GM12878 (cell line): ENCODE data around the gene FBLN5. TPM values are rescaled to one million over a fixed set of nuclear protein-coding genes. Genes with fewer than 3 reads are reported as not detected.
A peak's percentile ranks its signal among the peaks of the same experiment; 100 is the strongest.

ENCODE experiments used
- PAX5 ChIP-seq: IDR thresholded peaks from 2 replicates; pipeline ENCODE4 v1.6.1; 2011; ENCODE audit warnings: low read depth, low read length, borderline replicate concordance
- RUNX3 ChIP-seq: IDR thresholded peaks from 2 replicates; pipeline ENCODE4 v1.6.1; 2012; ENCODE audit warnings: low read length, inconsistent platforms
- SRF ChIP-seq, 2 experiments: IDR thresholded peaks; 2 replicates each; pipeline ENCODE4 v1.6.1; 2011; ENCODE audit warnings: low read depth in 2 of 2, low read length in 2 of 2, mild to moderate bottlenecking in 1 of 2, moderate library complexity in 1 of 2
- YY1 ChIP-seq: IDR thresholded peaks from 2 replicates; pipeline ENCODE4 v1.6.1; 2011; ENCODE audit warnings: low read depth, mild to moderate bottlenecking, low read length
- ZBTB11 ChIP-seq: fragments of 450-650 bp; formaldehyde crosslinking; IDR thresholded peaks from 2 replicates; pipeline ENCODE4 v1.5.0; 2022; ENCODE audit warnings: mild to moderate bottlenecking, missing genetic modification characterization
- ZNF687 ChIP-seq: fragments of 450-650 bp; IDR thresholded peaks from 2 replicates; pipeline ENCODE4 v1.6.1; 2017; ENCODE audit warnings: mild to moderate bottlenecking, moderate library complexity
- polyA plus RNA-seq, 11 experiments: library from polyadenylated mRNA; depleted of rRNA in 4 of 11; unstranded in 6 of 11; stranded (reverse) in 5 of 11; fragments of >200 nt; fragmentation: Nextera tagmentation in 4 of 11; fragmentation: Illumina TruSeq in 1 of 11; extraction: Ambion mirVana in 4 of 11; extraction: Trizol in 1 of 11; gene quantifications; 1 replicate in 1 of 11; 2 replicates in 10 of 11; pipeline versions ENCODE4 v1.2.1 to v1.2.3, GENCODE V29; 2011 to 2016; ENCODE audit warnings: inconsistent platforms in 2 of 11, missing spikeins in 2 of 11, low read depth in 1 of 11
- total RNA-seq, 4 experiments: library from RNA; depleted of rRNA in 3 of 4; stranded (reverse); fragments of >200 nt in 3 of 4; fragmentation: Illumina TruSeq in 1 of 4; extraction: Trizol in 1 of 4; gene quantifications; 2 replicates each; pipeline versions ENCODE4 v1.2.1 to v1.2.3, GENCODE V29; 2013 to 2021

The FBLN5 gene
- total and polyA plus RNA-seq, 10 of the 15 experiments (the other 5 are each of a cell fraction or from before 2014, with no cell fraction given): 0.03 to 0.64 (median 0.24) TPM

GRCh38 chr14:91835197-91835919 lies 112.1 kb downstream of the FBLN5 start (continued):
- no peak for TF ChIP-seq ZNF687
- no peak for TF ChIP-seq ZBTB11 (CRISPR knock-in tag)
- no peak for TF ChIP-seq PAX5
- no peak for TF ChIP-seq SRF (IDR thresholded peaks at IDR 0.05; ENCODE audit: low read depth in 2 of 2, low read length in 2 of 2)
- peak; percentile 79 for TF ChIP-seq RUNX3
- no peak for TF ChIP-seq YY1
